ENCODE measurements around the gene PEX14.

PEX14 gene

GRCh38 chr1:10536133-10536770 is 61.5 kb downstream of the PEX14 start:
- Histone ChIP-seq H3K9me3 (no peaks in the 10 kb centered on the region), H3K36me3 (peaks cover 51% of the 10 kb centered on the region), H3K27ac (no peak overlapping the region), H4K20me1 (peaks cover 71% of the 10 kb centered on the region), H3K4me3 (no peak overlapping the region), H3K4me2 (no peak overlapping the region), H3K27me3 (no peaks in the 10 kb centered on the region), H3K9ac (no peak overlapping the region), H3K4me1 (no peaks in the 10 kb centered on the region)
- TF ChIP-seq Cebpa-rat (IDR thresholded peaks at IDR 0.05) = no peak

GRCh38 chr1:10537082-10537766 is 62.5 kb downstream of the PEX14 start:
- H4K20me1 ChIP-seq = peaks cover 67% of the 10 kb centered on the region
- no peaks in the 10 kb centered on the region for H3K9me3 ChIP-seq
- peak; percentile 34; the same call in 1 of the 2 replicates for TF ChIP-seq Cebpa-rat (IDR thresholded peaks at IDR 0.05)
- no peaks in the 10 kb centered on the region for H3K27me3 ChIP-seq
- no peak overlapping the region for H3K27ac ChIP-seq
- H3K4me1 ChIP-seq = no peaks in the 10 kb centered on the region
- H3K4me2 ChIP-seq = no peak overlapping the region
- H3K4me3 ChIP-seq = no peak overlapping the region
- no peak overlapping the region for H3K9ac ChIP-seq
- peaks cover 60% of the 10 kb centered on the region for H3K36me3 ChIP-seq

DNA sequence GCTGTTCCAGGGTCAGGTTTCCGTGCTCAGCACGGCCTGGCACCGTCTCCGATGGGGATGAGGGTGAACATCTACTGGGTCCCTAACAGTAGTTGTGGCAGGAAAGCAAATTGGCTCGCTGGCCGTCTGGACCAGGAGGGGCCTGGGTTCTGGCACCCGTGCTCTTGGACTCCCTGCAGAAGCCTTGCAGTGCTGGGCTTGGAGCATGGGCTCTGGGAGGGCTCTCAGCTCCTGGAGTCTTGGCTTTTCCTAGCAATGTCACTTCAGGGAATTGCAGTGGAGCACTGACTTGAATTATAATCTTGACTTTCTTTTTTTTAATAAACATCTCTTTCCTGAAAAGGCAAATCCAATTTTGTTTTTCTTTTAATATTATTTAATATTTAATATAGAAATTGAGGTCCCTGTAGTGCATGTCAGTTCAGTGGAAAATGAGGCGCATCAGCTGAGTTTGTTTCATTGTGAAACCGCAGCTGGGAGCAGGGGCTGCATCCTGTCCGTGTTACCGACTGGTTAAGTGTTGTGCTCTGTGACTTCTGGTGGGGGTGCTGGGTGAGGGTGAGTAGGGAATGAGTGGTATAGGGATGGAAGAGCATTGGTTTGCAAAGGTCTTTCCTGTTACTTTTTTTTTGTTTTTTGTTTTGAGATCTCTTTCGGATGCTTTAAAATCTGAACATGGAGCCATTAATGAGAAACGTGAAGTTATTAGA is 64.1 kb downstream of the PEX14 start:
- H3K36me3 ChIP-seq = peaks cover 74% of the 10 kb centered on the region
- no peak overlapping the region for H3K4me3 ChIP-seq
- H3K9ac ChIP-seq = no peak overlapping the region
- no peaks in the 10 kb centered on the region for H3K4me1 ChIP-seq
- no peaks in the 10 kb centered on the region for H3K27me3 ChIP-seq
- H3K9me3 ChIP-seq = no peaks in the 10 kb centered on the region
- H3K4me2 ChIP-seq = no peak overlapping the region
- TF ChIP-seq Cebpa-rat (IDR thresholded peaks at IDR 0.05) = no peak
- no peak overlapping the region for H3K27ac ChIP-seq
- H4K20me1 ChIP-seq = peaks cover 51% of the 10 kb centered on the region

DNA sequence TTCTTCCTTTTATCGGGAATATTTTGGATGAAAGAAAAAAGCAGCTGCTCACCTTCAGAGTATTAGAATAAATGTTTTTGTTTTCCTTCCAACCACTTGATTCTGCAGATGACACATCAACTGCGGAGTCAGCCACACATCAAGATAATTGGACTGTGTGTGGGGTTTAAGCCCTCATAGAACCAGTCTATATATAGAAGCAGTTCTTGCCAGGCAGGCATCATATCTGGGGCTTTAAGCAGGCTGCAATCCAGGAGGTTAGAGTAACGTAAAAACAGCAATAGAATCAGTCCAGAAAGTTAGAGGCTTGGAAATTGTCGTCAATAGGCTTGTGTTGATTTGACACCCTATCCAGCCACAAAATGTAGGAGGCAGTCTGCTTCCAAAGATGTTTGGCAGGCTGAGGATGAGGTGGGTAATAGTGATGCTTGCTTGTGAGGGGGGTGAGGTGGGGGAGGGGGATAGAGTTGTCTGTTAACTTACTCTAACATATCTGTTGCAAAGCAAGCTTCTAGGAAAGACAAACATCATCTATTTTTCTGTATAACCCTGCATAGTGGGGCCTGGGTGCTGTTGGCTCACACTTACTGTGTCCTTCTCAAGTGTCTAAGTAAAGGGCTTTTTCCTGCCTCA is 64.8 kb downstream of the PEX14 start:
- TF ChIP-seq Cebpa-rat (IDR thresholded peaks at IDR 0.05) = no peak
- H3K4me2 ChIP-seq = no peak overlapping the region
- H3K36me3 ChIP-seq = peaks cover 77% of the 10 kb centered on the region
- peaks cover 46% of the 10 kb centered on the region for H4K20me1 ChIP-seq
- no peaks in the 10 kb centered on the region for H3K9me3 ChIP-seq
- H3K4me3 ChIP-seq = no peak overlapping the region
- no peak overlapping the region for H3K9ac ChIP-seq
- no peak overlapping the region for H3K27ac ChIP-seq
- no peaks in the 10 kb centered on the region for H3K4me1 ChIP-seq
- H3K27me3 ChIP-seq = no peaks in the 10 kb centered on the region

- Histone ChIP-seq H3K9ac (no peak overlapping the region), H4K20me1 (peaks cover 41% of the 10 kb centered on the region), H3K4me1 (no peaks in the 10 kb centered on the region), H3K9me3 (no peaks in the 10 kb centered on the region), H3K4me3 (no peak overlapping the region), H3K27ac (no peak overlapping the region), H3K36me3 (peaks cover 78% of the 10 kb centered on the region), H3K4me2 (no peak overlapping the region), H3K27me3 (no peaks in the 10 kb centered on the region)
- no peak for TF ChIP-seq Cebpa-rat (IDR thresholded peaks at IDR 0.05)
Measured at GRCh38 chr1:10540277-10541005, 65.7 kb downstream of the PEX14 start.

- Histone ChIP-seq H3K9me3 (no peaks in the 10 kb centered on the region), H3K27ac (no peak overlapping the region), H3K4me3 (no peak overlapping the region), H3K36me3 (peaks cover 71% of the 10 kb centered on the region), H3K4me2 (no peak overlapping the region), H3K27me3 (no peaks in the 10 kb centered on the region), H4K20me1 (peaks cover 41% of the 10 kb centered on the region), H3K4me1 (no peaks in the 10 kb centered on the region), H3K9ac (no peak overlapping the region)
- TF ChIP-seq Cebpa-rat (IDR thresholded peaks at IDR 0.05) = no peak
Measured at GRCh38 chr1:10541286-10541685, 66.5 kb downstream of the PEX14 start.

- H3K27ac ChIP-seq = no peak overlapping the region
- no peak overlapping the region for H3K4me2 ChIP-seq
- no peaks in the 10 kb centered on the region for H3K9me3 ChIP-seq
- peaks cover 36% of the 10 kb centered on the region; the same call in 1 of the 2 replicates for H4K20me1 ChIP-seq
- no peak for TF ChIP-seq Cebpa-rat (IDR thresholded peaks at IDR 0.05)
- no peak overlapping the region for H3K9ac ChIP-seq
- no peaks in the 10 kb centered on the region for H3K27me3 ChIP-seq
- H3K4me3 ChIP-seq = no peak overlapping the region
- H3K4me1 ChIP-seq = no peaks in the 10 kb centered on the region
- H3K36me3 ChIP-seq = peaks cover 54% of the 10 kb centered on the region
Measured at GRCh38 chr1:10544239-10544638, 69.5 kb downstream of the PEX14 start.

DNA sequence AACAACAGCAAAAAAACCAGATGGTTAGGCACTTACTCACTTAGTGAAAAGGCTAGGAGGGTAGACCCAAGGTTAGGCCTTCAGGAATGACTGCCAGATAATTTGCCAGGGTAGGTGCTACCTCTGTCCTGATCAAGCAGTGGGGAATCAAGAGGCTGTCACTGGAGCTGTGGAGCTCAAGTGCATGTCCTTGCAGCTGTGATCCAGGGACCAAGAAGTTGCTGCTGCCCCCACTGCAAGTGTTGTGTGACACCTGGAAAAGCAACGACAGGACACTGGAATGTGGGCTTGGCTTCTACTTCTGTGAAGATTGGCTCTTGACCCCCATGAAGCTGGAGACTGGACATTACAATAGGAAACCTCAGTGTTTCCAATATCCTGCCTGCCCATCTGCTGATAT is 72.1 kb downstream of the PEX14 start:
- Histone ChIP-seq H4K20me1 (peaks cover 35% of the 10 kb centered on the region; the same call in 1 of the 2 replicates), H3K4me1 (no peaks in the 10 kb centered on the region), H3K9me3 (no peaks in the 10 kb centered on the region), H3K4me3 (no peak overlapping the region), H3K36me3 (peaks cover 31% of the 10 kb centered on the region), H3K4me2 (no peak overlapping the region), H3K9ac (no peak overlapping the region), H3K27ac (no peak overlapping the region), H3K27me3 (no peaks in the 10 kb centered on the region)
- TF ChIP-seq Cebpa-rat (IDR thresholded peaks at IDR 0.05) = no peak

DNA sequence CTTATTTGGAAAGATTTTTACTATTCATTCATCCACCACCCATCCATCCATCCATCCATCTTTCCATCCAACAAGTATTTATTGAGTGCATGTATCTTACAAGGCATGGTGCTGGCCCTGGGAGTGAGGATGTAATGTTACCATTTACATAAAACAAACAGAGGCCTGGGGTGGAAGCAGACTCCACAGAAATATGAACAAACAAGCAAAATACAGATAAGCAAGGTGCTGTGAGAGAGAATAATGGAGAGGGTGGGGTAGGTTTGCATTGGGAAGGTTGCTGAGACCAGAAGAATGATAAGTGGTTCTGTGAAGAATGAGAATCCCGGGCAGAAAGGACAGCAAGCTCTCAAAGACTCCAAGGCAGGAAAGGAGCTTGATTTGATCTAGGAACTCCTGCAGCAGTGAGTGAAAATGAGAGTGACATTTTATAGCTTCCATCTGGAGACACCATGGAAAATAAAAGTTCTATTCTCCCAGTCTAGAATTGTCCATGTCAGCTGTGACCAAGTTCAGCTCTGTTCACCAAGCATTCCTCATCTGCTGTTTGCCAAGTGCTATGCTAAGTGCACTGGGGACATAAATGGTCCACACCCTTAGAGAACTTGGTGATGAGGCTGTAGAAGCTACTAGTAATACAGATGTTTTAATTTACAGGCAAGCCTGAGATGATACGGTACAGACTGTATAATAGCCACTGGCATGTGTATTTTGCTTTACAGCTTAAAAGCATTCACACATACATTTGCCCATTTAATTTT is 75.3 kb downstream of the PEX14 start:
- TF ChIP-seq Cebpa-rat (IDR thresholded peaks at IDR 0.05) = no peak
- Histone ChIP-seq H3K4me2 (no peak overlapping the region), H3K9ac (no peak overlapping the region), H3K4me1 (peaks cover 26% of the 10 kb centered on the region), H3K9me3 (no peaks in the 10 kb centered on the region), H3K27me3 (no peaks in the 10 kb centered on the region), H3K4me3 (no peak overlapping the region), H3K27ac (no peak overlapping the region), H4K20me1 (peaks cover 44% of the 10 kb centered on the region; the same call in 1 of the 2 replicates), H3K36me3 (peaks cover 7% of the 10 kb centered on the region; the same call in 1 of the 2 replicates)

All from BLaER1 (cell line).